GM19397 (cell line): ENCODE measurements around the gene SS18L1.

ENCODE experiments used
- ATAC-seq: cut with Tn5 transposase; IDR thresholded peaks from one replicate; pipeline ENCODE4 v1.9.1; 2021; ENCODE audit warnings: mild to moderate bottlenecking, moderate library complexity; ENCODE audit not compliant: unreplicated experiment

Gene SS18L1

GRCh38 chr20:62151835-62152364 lies 8.3 kb downstream of the SS18L1 start:
- no peak for ATAC-seq

GRCh38 chr20:62155428-62156253 lies 12.1 kb downstream of the SS18L1 start:
- ATAC-seq: no peak

GRCh38 chr20:62156254-62156556 lies 12.6 kb downstream of the SS18L1 start:
- ATAC-seq: no peak

- no peak for ATAC-seq
These were observed 13.2 kb downstream of the SS18L1 start for GRCh38 chr20:62156592-62157386.

GRCh38 chr20:62157387-62158087 lies 14.0 kb downstream of the SS18L1 start:
- ATAC-seq: no peak

GRCh38 chr20:62158088-62158400 lies 14.5 kb downstream of the SS18L1 start:
- no peak for ATAC-seq

GRCh38 chr20:62158541-62158940 lies 15.0 kb downstream of the SS18L1 start:
- no peak for ATAC-seq

GRCh38 chr20:62159052-62159451 lies 15.5 kb downstream of the SS18L1 start:
- no peak for ATAC-seq

GRCh38 chr20:62159839-62160238 lies 16.3 kb downstream of the SS18L1 start:
- ATAC-seq: no peak

GRCh38 chr20:62160253-62160652 lies 16.7 kb downstream of the SS18L1 start:
- no peak for ATAC-seq

GRCh38 chr20:62160876-62161275 lies 17.3 kb downstream of the SS18L1 start:
- no peak for ATAC-seq

GRCh38 chr20:62161347-62161746 lies 17.8 kb downstream of the SS18L1 start:
- no peak for ATAC-seq

GRCh38 chr20:62162765-62163484 lies 19.4 kb downstream of the SS18L1 start:
- no peak for ATAC-seq

GRCh38 chr20:62163485-62163865 lies 19.9 kb downstream of the SS18L1 start:
- ATAC-seq: no peak

- ATAC-seq: no peak
These were observed 20.6 kb downstream of the SS18L1 start for GRCh38 chr20:62163986-62164762.

- no peak for ATAC-seq
These were observed 21.6 kb downstream of the SS18L1 start for GRCh38 chr20:62164879-62165761.

- ATAC-seq: no peak
These were observed 22.3 kb downstream of the SS18L1 start for GRCh38 chr20:62165762-62166399.

GRCh38 chr20:62167474-62167873 lies 23.9 kb downstream of the SS18L1 start:
- no peak for ATAC-seq

- no peak for ATAC-seq
These were observed 24.5 kb downstream of the SS18L1 start for GRCh38 chr20:62168061-62168460.
